Measurements from ENCODE around the gene ECSIT. TPM values are rescaled to one million over a fixed set of nuclear protein-coding genes. Genes with fewer than 3 reads are reported as not detected.

The ECSIT gene
- total and polyA plus RNA-seq, 2 donors (not counting 1 experiment from before 2014, with no cell fraction given): 45.6 to 63.1 TPM

GRCh38 chr19:11507370-11508078 lies 21.4 kb downstream of the ECSIT start:
- Histone ChIP-seq H3K27me3 (replicated peaks in 1 of 4; ENCODE audit: control extremely low read depth in 1 of 4, control insufficient read depth in 3 of 4, insufficient read depth in 4 of 4, low read length in 3 of 4) (no peaks in the 10 kb centered on the region), H4K20me1 (ENCODE audit: control insufficient read depth, insufficient read depth, low read length, poor library complexity, severe bottlenecking) (no peaks in the 10 kb centered on the region), H3K79me2 (ENCODE audit: control insufficient read depth, insufficient read depth, low read length) (peaks cover 3% of the 10 kb centered on the region), H3K9ac (ENCODE audit: low read length) (no peak overlapping the region), H3K4me1 (ENCODE audit: control insufficient read depth in 2 of 2, insufficient read depth in 2 of 2, low read length in 2 of 2) (peaks cover 9 to 13% of the 10 kb centered on the region in 2 donors), H3K4me3 (ENCODE audit: control extremely low read depth in 1 of 5, extremely low read depth in 1 of 5, insufficient read depth in 1 of 5, low read depth in 2 of 5, low read length in 4 of 5) (no peak overlapping the region), H3K36me3 (replicated peaks in 1 of 2; ENCODE audit: control extremely low read depth in 1 of 2, control insufficient read depth in 1 of 2, extremely low read depth in 1 of 2, insufficient read depth in 2 of 2, low read length in 1 of 2) (peaks cover 2 to 5% of the 10 kb centered on the region in 2 experiments), H3K9me3 (ENCODE audit: control extremely low read depth in 1 of 3, control insufficient read depth in 2 of 3, insufficient read depth in 1 of 3, low read length in 2 of 3) (no peaks in the 10 kb centered on the region), H2AFZ (ENCODE audit: insufficient read depth, low read depth, low read length, poor library complexity, severe bottlenecking) (no peak overlapping the region), H3K27ac (ENCODE audit: low read length in 2 of 2) (no peak overlapping the region), H3K4me2 (replicated peaks; ENCODE audit: low read depth, low read length, poor library complexity, severe bottlenecking) (no peak overlapping the region)
- Mint-ChIP-seq H3K27ac (no peak overlapping the region), H3K9me3 (ENCODE audit: insufficient read depth) (no peaks in the 10 kb centered on the region), H3K4me1 (peaks cover 13% of the 10 kb centered on the region), H3K4me3 (peak overlapping the region; percentile 37), H3K27me3 (no peaks in the 10 kb centered on the region)
- no peak for ATAC-seq (ENCODE audit: low read depth)
- CTCF ChIA-PET: interaction anchor here (0.5 kb wide), 1 partner anchor 1108 kb away, joined by 3 read pairs; no protein-coding TSS in a partner anchor
- intact Hi-C loops (cut with micrococcal nuclease): no loop called here
- POLR2A ChIA-PET: no interaction called here
- TF ChIP-seq EZH2 (IDR thresholded peaks at IDR 0.05; ENCODE audit: borderline replicate concordance, insufficient read depth, low read depth, low read length, poor library complexity, severe bottlenecking): no peak
- no peak for TF ChIP-seq CTCF (IDR thresholded peaks at IDR 0.05)
- no peak for DNase-seq
- WGBS (ENCODE audit: insufficient coverage): 95% methylated on average over 13 of the region's 18 CpGs

GRCh38 chr19:11506967-11507366 lies 22.0 kb downstream of the ECSIT start:
- Mint-ChIP-seq H3K9me3 (ENCODE audit: insufficient read depth) (no peaks in the 10 kb centered on the region), H3K27ac (peak overlapping the region; percentile 53), H3K27me3 (no peaks in the 10 kb centered on the region), H3K4me3 (peak overlapping the region; percentile 69), H3K4me1 (peaks cover 13% of the 10 kb centered on the region)
- H3K27ac ChIP-seq (ENCODE audit: low read length in 2 of 2): no peak overlapping the region
- ATAC-seq (ENCODE audit: low read depth): no peak
- WGBS (ENCODE audit: insufficient coverage): 100% methylated on average over 5 of the region's 6 CpGs
- no peak overlapping the region for H3K9ac ChIP-seq (ENCODE audit: low read length)
- H2AFZ ChIP-seq (ENCODE audit: insufficient read depth, low read depth, low read length, poor library complexity, severe bottlenecking): no peak overlapping the region
- POLR2A ChIA-PET: no interaction called here
- no peak overlapping the region for H3K4me3 ChIP-seq (ENCODE audit: control extremely low read depth in 1 of 5, extremely low read depth in 1 of 5, insufficient read depth in 1 of 5, low read depth in 2 of 5, low read length in 4 of 5)
- H3K4me1 ChIP-seq (ENCODE audit: control insufficient read depth in 2 of 2, insufficient read depth in 2 of 2, low read length in 2 of 2): peaks cover 9 to 13% of the 10 kb centered on the region in 2 donors
- no peaks in the 10 kb centered on the region for H3K9me3 ChIP-seq (ENCODE audit: control extremely low read depth in 1 of 3, control insufficient read depth in 2 of 3, insufficient read depth in 1 of 3, low read length in 2 of 3)
- H3K4me2 ChIP-seq (replicated peaks; ENCODE audit: low read depth, low read length, poor library complexity, severe bottlenecking): no peak overlapping the region
- TF ChIP-seq EZH2 (IDR thresholded peaks at IDR 0.05; ENCODE audit: borderline replicate concordance, insufficient read depth, low read depth, low read length, poor library complexity, severe bottlenecking) (no peak), CTCF (IDR thresholded peaks at IDR 0.05) (no peak)
- H3K79me2 ChIP-seq (ENCODE audit: control insufficient read depth, insufficient read depth, low read length): peaks cover 3% of the 10 kb centered on the region
- H4K20me1 ChIP-seq (ENCODE audit: control insufficient read depth, insufficient read depth, low read length, poor library complexity, severe bottlenecking): no peaks in the 10 kb centered on the region
- H3K36me3 ChIP-seq (replicated peaks in 1 of 2; ENCODE audit: control extremely low read depth in 1 of 2, control insufficient read depth in 1 of 2, extremely low read depth in 1 of 2, insufficient read depth in 2 of 2, low read length in 1 of 2): peaks cover 0 to 3% of the 10 kb centered on the region in 2 experiments
- no peaks in the 10 kb centered on the region for H3K27me3 ChIP-seq (replicated peaks in 1 of 4; ENCODE audit: control extremely low read depth in 1 of 4, control insufficient read depth in 3 of 4, insufficient read depth in 4 of 4, low read length in 3 of 4)
- CTCF ChIA-PET: interaction anchor here (0.5 to 0.7 kb wide), 3 partner anchors 14 to 1107 kb away, joined by 3 read pairs; no protein-coding TSS in a partner anchor
- intact Hi-C loops (cut with micrococcal nuclease): no loop called here
- no peak for DNase-seq

Data from B cell (primary cell).